GM12878 (cell line): ENCODE results near the gene CDK5RAP3. TPM values are rescaled to one million over a fixed set of nuclear protein-coding genes. Genes with fewer than 3 reads are reported as not detected.

Source experiments
- ATAC-seq: fragments of 200-7000 bp; cut with Tn5 transposase; 3 replicates; pipeline ENCODE4 v1.9.1; 2020; ENCODE audit warnings: mild to moderate bottlenecking, moderate library complexity
- BruUV-seq: library from RNA; stranded (reverse); fragments of 400-500 nt; replicated peaks from 2 replicates; lab custom pipeline; 2021; lab: Mats Ljungman, UMichigan
- CTCF ChIA-PET: fragments of 300-600 bp; sonication (Branson Sonifier 250); formaldehyde crosslinking; extraction: SDS; loops from one replicate; lab custom pipeline; 2021; ENCODE audit warnings: inconsistent platforms; lab: Yijun Ruan, JAX
- POLR2A ChIA-PET: fragments of 350-600 bp; formaldehyde crosslinking; extraction: SDS; loops from one replicate; lab custom pipeline; 2021; ENCODE audit warnings: inconsistent platforms; lab: Charles Lee
- RAD21 ChIA-PET: fragments of 300-600 bp; sonication (Branson Sonifier 250); formaldehyde crosslinking; loops from one replicate; lab custom pipeline; 2023; ENCODE audit warnings: antibody characterized with exemption; ENCODE audit not compliant: unreplicated experiment; lab: Charles Lee
- SMC1A ChIA-PET: fragments of 300-600 bp; sonication (Branson Sonifier 250); formaldehyde crosslinking; loops from one replicate; lab custom pipeline; 2023; ENCODE audit not compliant: unreplicated experiment, uncharacterized antibody; lab: Charles Lee
- DNase-seq: peaks from one replicate; pipeline ENCODE4 v3.0.0-alpha.2; 2011; ENCODE audit warnings: low read depth, low spot score
- FAIRE-seq: peaks from 3 replicates; lab custom pipeline; 2011; peaks lifted over from hg19 to GRCh38; lab: Jason Lieb, UNC
- H2AFZ ChIP-seq: 2 replicates; pipeline ENCODE4 v1.6.0; 2011; ENCODE audit warnings: low read depth, low read length, control low read depth; ENCODE audit not compliant: control insufficient read depth
- H3K27ac ChIP-seq: 2 replicates; pipeline ENCODE4 v1.5.1; 2011; ENCODE audit warnings: control low read depth; ENCODE audit not compliant: control insufficient read depth, insufficient read depth
- H3K27me3 ChIP-seq, 2 experiments: replicated peaks in 1 of 2; 2 replicates each; pipeline versions ENCODE4 v1.6.0 to v1.6.1; 2011; ENCODE audit warnings: low read length in 1 of 2; ENCODE audit not compliant: control insufficient read depth in 2 of 2, insufficient read depth in 2 of 2
- H3K36me3 ChIP-seq, 2 experiments: 2 replicates each; pipeline ENCODE4 v1.5.1; 2011; ENCODE audit warnings: low read length in 1 of 2; ENCODE audit not compliant: control insufficient read depth in 2 of 2, insufficient read depth in 2 of 2
- H3K4me1 ChIP-seq: 2 replicates; pipeline ENCODE4 v1.6.1; 2011; ENCODE audit warnings: mild to moderate bottlenecking, low read length, moderate library complexity, mixed read lengths; ENCODE audit not compliant: control insufficient read depth, insufficient read depth
- H3K4me2 ChIP-seq: 2 replicates; pipeline ENCODE4 v1.6.0; 2011; ENCODE audit warnings: control low read depth; ENCODE audit not compliant: control insufficient read depth, insufficient read depth
- H3K4me3 ChIP-seq: fragments of 200-600 bp; sonication (generic); 2 replicates; pipeline ENCODE4 v1.5.1; 2016
- H3K79me2 ChIP-seq: 2 replicates; pipeline ENCODE4 v1.6.0; 2011; ENCODE audit warnings: low read length; ENCODE audit not compliant: control insufficient read depth, insufficient read depth
- H3K9ac ChIP-seq: 2 replicates; pipeline ENCODE4 v1.8.0; 2011; ENCODE audit warnings: low read length, control low read depth, mixed read lengths; ENCODE audit not compliant: control insufficient read depth, insufficient read depth
- H3K9me3 ChIP-seq: replicated peaks from 3 replicates; pipeline ENCODE4 v1.5.1; 2011; ENCODE audit warnings: mild to moderate bottlenecking, low read length; ENCODE audit not compliant: control insufficient read depth, insufficient read depth
- H4K20me1 ChIP-seq: 2 replicates; pipeline ENCODE4 v1.6.0; 2011; ENCODE audit not compliant: control insufficient read depth, insufficient read depth
- ATF7 ChIP-seq: fragments of 450-650 bp; IDR thresholded peaks from 2 replicates; pipeline ENCODE4 v1.6.1; 2016; ENCODE audit warnings: low read depth, mild to moderate bottlenecking
- LARP7 ChIP-seq: fragments of 450-650 bp; IDR thresholded peaks from 2 replicates; pipeline ENCODE4 v1.6.1; 2017; ENCODE audit warnings: mild to moderate bottlenecking
- MEF2B ChIP-seq: fragments of 450-650 bp; IDR thresholded peaks from 2 replicates; pipeline ENCODE4 v1.6.1; 2018; ENCODE audit warnings: mild to moderate bottlenecking, moderate library complexity; ENCODE audit not compliant: partially characterized antibody, poor library complexity, severe bottlenecking
- PBX3 ChIP-seq: IDR thresholded peaks from 2 replicates; pipeline ENCODE4 v1.6.1; 2011; ENCODE audit warnings: mild to moderate bottlenecking, low read depth, low read length, moderate library complexity; ENCODE audit not compliant: insufficient replicate concordance
- RAD51 ChIP-seq: fragments of 450-650 bp; IDR thresholded peaks from 2 replicates; pipeline ENCODE4 v1.6.1; 2016; ENCODE audit warnings: moderate library complexity, mild to moderate bottlenecking, inconsistent platforms
- SRF ChIP-seq, 2 experiments: IDR thresholded peaks; 2 replicates each; pipeline ENCODE4 v1.6.1; 2011; ENCODE audit warnings: low read depth in 2 of 2, low read length in 2 of 2, mild to moderate bottlenecking in 1 of 2, moderate library complexity in 1 of 2
- YBX1 ChIP-seq: fragments of 450-650 bp; IDR thresholded peaks from 2 replicates; pipeline ENCODE4 v1.6.1; 2016; ENCODE audit warnings: antibody characterized with exemption
- ZBED1 ChIP-seq: IDR thresholded peaks from 2 replicates; pipeline ENCODE4 v1.6.1; 2016; ENCODE audit warnings: borderline replicate concordance
- WGBS: methylation state at CpG from one replicate; pipeline ENCODE4 v1.1.6; 2016; ENCODE audit warnings: low lambda C conversion rate; ENCODE audit not compliant: insufficient replicate concordance, insufficient coverage; ENCODE audit errors: missing lambda C conversion rate; 5-methylcytosine and 5-hydroxymethylcytosine counted together
- in situ Hi-C: fragments of 300-500 bp; cut with MboI; formaldehyde crosslinking; loops from 9 replicates; pipeline ENCODE4 v1.14.3; 2018; ENCODE audit warnings: mixed read lengths
- intact Hi-C: fragments of 100-400 bp; cut with micrococcal nuclease; formaldehyde crosslinking; loops from one replicate; pipeline ENCODE4 v1.14.2; 2022; ENCODE audit not compliant: unreplicated experiment
- polyA plus RNA-seq, 11 experiments: library from polyadenylated mRNA; depleted of rRNA in 4 of 11; unstranded in 6 of 11; stranded (reverse) in 5 of 11; fragments of >200 nt; fragmentation: Nextera tagmentation in 4 of 11; fragmentation: Illumina TruSeq in 1 of 11; extraction: Ambion mirVana in 4 of 11; extraction: Trizol in 1 of 11; gene quantifications; 1 replicate in 1 of 11; 2 replicates in 10 of 11; pipeline versions ENCODE4 v1.2.1 to v1.2.3, GENCODE V29; 2011 to 2016; ENCODE audit warnings: inconsistent platforms in 2 of 11, missing spikeins in 2 of 11, low read depth in 1 of 11
- total RNA-seq, 4 experiments: library from RNA; depleted of rRNA in 3 of 4; stranded (reverse); fragments of >200 nt in 3 of 4; fragmentation: Illumina TruSeq in 1 of 4; extraction: Trizol in 1 of 4; gene quantifications; 2 replicates each; pipeline versions ENCODE4 v1.2.1 to v1.2.3, GENCODE V29; 2013 to 2021
- TF ChIP-seq, protein P1 (sequence below): fragments of 450-650 bp; conservative IDR thresholded peaks from 2 replicates; pipeline ENCODE4 v1.6.1; 2017; ENCODE audit warnings: mild to moderate bottlenecking, moderate library complexity

CDK5RAP3 gene
- total and polyA plus RNA-seq, 10 of the 15 experiments (the other 5 are each of a cell fraction or from before 2014, with no cell fraction given): 69.4 to 237 (median 160) TPM

GRCh38 chr17:47959825-47960655, 10.9 kb upstream of the CDK5RAP3 start:
- Histone ChIP-seq H3K4me2 (no peak overlapping the region), H3K9ac (no peak overlapping the region), H3K9me3 (no peaks in the 10 kb centered on the region), H2AFZ (no peak overlapping the region), H3K79me2 (no peaks in the 10 kb centered on the region)
- DNase-seq (no peak), ATAC-seq (no peak), FAIRE-seq (no peak)
- TF ChIP-seq MEF2B (peak; percentile 43), RAD51 (no peak)
- TF ChIP-seq, all 136 proteins: peak for 1
- Histone ChIP-seq H3K4me1 (no peaks in the 10 kb centered on the region), H3K27ac (no peak overlapping the region), H3K36me3 (no peaks in the 10 kb centered on the region), H3K27me3 (no peaks in the 10 kb centered on the region), H3K4me3 (no peak overlapping the region), H4K20me1 (no peaks in the 10 kb centered on the region)
- intact Hi-C loops: no loop called here
- SMC1A ChIA-PET: interaction anchor here (0.6 to 4.3 kb wide), 4 partner anchors 10 to 436 kb away, joined by 3 to 23 read pairs (median 4); no protein-coding TSS in a partner anchor
- in situ Hi-C loops: no loop called here
- RAD21 ChIA-PET: interaction anchor here (0.6 to 2.5 kb wide), 5 partner anchors 10 to 57 kb away, joined by 3 to 15 read pairs (median 3); partner anchors contain the start of gene CDK5RAP3
- no TSS peak for BruUV-seq
- CTCF ChIA-PET: interaction anchor here (1.0 to 8.1 kb wide), 5 partner anchors 10 to 58 kb away, joined by 4 to 105 read pairs (median 15); partner anchors contain the start of genes CDK5RAP3 and PNPO
- POLR2A ChIA-PET: interaction anchor here (0.5 to 1.2 kb wide), 3 partner anchors 12 to 60 kb away, joined by 3 to 7 read pairs (median 3); no protein-coding TSS in a partner anchor
- 29% methylated on average over 8 of the region's 8 CpGs for WGBS

GRCh38 chr17:47961406-47961805, 9.5 kb upstream of the CDK5RAP3 start:
- 69% methylated on average over 6 of the region's 6 CpGs for WGBS
- no peaks in the 10 kb centered on the region for H3K79me2 ChIP-seq
- ATAC-seq (no peak), FAIRE-seq (no peak), DNase-seq (no peak)
- no TSS peak for BruUV-seq
- no peak overlapping the region for H2AFZ ChIP-seq
- no peak overlapping the region for H3K27ac ChIP-seq
- no peaks in the 10 kb centered on the region for H3K36me3 ChIP-seq
- ChIA-PET RAD21 (interaction anchor here (1.4 kb wide), 1 partner anchor 9 kb away, joined by 3 read pairs; the partner anchor contains the start of gene CDK5RAP3), POLR2A (interaction anchor here (1.0 kb wide), 1 partner anchor 10 kb away, joined by 3 read pairs; no protein-coding TSS in a partner anchor), CTCF (interaction anchor here (3.6 to 8.1 kb wide), 3 partner anchors 9 to 56 kb away, joined by 15 to 105 read pairs (median 30); partner anchors contain the start of genes CDK5RAP3 and PNPO), SMC1A (interaction anchor here (1.0 to 4.3 kb wide), 4 partner anchors 9 to 15 kb away, joined by 3 to 23 read pairs (median 4); partner anchors contain the start of gene CDK5RAP3)
- no peaks in the 10 kb centered on the region for H3K4me1 ChIP-seq
- no peaks in the 10 kb centered on the region for H3K27me3 ChIP-seq
- intact Hi-C loops: no loop called here
- H4K20me1 ChIP-seq: no peaks in the 10 kb centered on the region
- in situ Hi-C loops: no loop called here
- no peak overlapping the region for H3K4me2 ChIP-seq
- H3K9ac ChIP-seq: no peak overlapping the region
- H3K4me3 ChIP-seq: no peak overlapping the region
- no peaks in the 10 kb centered on the region for H3K9me3 ChIP-seq
- TF ChIP-seq SRF (IDR thresholded peaks at IDR 0.05; ENCODE audit: low read depth in 2 of 2, low read length in 2 of 2) (no peak), LARP7 (no peak), YBX1 (no peak), ZBED1 (no peak), PBX3 (no peak), ATF7 (no peak)
- TF ChIP-seq, protein P1, sequence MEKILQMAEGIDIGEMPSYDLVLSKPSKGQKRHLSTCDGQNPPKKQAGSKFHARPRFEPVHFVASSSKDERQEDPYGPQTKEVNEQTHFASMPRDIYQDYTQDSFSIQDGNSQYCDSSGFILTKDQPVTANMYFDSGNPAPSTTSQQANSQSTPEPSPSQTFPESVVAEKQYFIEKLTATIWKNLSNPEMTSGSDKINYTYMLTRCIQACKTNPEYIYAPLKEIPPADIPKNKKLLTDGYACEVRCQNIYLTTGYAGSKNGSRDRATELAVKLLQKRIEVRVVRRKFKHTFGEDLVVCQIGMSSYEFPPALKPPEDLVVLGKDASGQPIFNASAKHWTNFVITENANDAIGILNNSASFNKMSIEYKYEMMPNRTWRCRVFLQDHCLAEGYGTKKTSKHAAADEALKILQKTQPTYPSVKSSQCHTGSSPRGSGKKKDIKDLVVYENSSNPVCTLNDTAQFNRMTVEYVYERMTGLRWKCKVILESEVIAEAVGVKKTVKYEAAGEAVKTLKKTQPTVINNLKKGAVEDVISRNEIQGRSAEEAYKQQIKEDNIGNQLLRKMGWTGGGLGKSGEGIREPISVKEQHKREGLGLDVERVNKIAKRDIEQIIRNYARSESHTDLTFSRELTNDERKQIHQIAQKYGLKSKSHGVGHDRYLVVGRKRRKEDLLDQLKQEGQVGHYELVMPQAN: no peak
